GM21390 (cell line): ENCODE measurements around the gene PECR.
"Not testable (repeated sequence)": the region's sequence is repeated elsewhere in the genome, so short reads cannot be mapped to it uniquely, and the experiment has no call there.

ENCODE experiments used
- ATAC-seq: cut with Tn5 transposase; IDR thresholded peaks from one replicate; pipeline ENCODE4 v1.9.1; 2021; ENCODE audit not compliant: unreplicated experiment

Gene PECR

GRCh38 chr2:216031960-216032689 lies 49.5 kb downstream of the PECR start:
- peak; percentile 84 for ATAC-seq

DNA sequence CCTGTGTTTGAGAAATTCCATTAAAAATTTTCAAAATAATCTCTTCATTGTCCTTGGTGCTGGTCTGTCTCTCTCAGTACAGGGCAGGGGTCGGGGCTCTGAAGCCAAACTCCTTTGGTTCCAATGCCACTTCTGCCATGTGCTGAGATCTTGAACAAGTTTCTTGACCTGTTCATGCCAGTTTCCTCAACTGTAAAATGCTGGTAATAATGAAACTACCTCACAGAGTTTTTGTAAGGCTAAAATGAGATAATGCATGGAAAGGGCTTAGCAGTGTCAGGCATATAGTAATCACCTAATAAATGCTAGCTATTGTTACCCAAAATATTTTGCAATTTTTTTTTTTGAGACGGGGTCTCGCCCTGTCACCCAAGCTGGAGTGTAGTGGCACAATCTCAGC lies 51.4 kb downstream of the PECR start:
- ATAC-seq, result no peak

DNA sequence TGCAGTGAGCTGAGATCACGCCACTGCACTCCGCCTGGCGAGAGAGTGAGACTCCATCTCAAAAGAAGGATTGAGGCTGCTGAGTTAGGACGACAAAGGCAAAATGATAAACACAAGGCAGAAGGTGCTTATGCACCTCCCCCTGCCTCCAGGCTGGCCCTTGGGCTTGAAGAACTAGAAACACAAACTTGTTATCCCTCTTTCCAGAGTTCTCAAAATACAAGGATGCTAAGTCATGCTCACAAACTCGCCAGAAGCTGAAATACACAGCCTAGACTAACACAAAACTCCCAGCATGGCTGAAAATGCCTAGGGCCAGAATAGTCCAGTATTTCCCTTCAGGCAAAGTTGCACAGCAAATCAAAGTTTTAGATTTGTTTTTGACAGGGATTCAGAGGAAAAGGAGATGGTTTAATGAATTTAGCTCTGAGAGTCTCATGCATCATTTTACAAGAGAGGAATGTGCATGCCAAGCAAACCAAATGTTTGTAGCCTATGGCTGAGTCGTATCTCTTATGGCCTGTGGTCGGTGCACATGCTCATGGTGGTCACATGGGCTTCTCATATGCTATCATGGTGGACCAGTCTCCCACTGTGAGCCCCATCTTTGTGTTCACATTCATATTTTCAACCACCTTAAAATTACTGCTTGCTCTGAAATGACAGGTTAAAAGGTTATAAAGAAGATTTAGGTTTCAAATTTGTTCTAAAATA lies 52.0 kb downstream of the PECR start:
- ATAC-seq, result no peak

DNA sequence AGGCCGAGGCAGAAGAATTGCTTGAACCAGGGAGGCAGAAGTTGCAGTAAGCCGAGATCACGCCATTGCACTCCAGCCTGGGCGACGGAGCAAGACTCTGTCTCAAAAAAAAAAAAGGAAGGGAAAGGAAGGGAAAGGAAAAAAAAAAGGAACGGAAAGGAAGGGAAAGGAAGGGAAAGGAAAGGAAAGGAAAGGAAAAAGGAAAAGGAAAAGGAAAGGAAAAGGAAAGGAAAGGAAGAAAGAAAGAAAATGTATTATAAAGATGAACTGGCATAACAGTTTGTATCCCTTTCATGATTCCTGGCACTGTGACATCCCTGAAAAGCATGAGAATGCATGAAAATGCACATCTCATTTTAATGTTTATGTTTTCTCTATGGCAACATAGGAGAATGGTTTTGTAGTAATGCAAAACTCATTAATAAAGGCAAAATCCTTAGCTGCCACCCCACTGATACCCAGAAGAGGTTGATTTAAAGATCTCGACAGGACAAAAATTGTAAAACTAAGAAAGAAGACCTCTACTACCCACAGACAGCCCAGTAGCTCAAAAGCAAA lies 56.8 kb downstream of the PECR start:
- ATAC-seq, result no peak

- peak; percentile 87 for ATAC-seq
Observed at GRCh38 chr2:216023055-216023648, 58.5 kb downstream of the PECR start.

DNA sequence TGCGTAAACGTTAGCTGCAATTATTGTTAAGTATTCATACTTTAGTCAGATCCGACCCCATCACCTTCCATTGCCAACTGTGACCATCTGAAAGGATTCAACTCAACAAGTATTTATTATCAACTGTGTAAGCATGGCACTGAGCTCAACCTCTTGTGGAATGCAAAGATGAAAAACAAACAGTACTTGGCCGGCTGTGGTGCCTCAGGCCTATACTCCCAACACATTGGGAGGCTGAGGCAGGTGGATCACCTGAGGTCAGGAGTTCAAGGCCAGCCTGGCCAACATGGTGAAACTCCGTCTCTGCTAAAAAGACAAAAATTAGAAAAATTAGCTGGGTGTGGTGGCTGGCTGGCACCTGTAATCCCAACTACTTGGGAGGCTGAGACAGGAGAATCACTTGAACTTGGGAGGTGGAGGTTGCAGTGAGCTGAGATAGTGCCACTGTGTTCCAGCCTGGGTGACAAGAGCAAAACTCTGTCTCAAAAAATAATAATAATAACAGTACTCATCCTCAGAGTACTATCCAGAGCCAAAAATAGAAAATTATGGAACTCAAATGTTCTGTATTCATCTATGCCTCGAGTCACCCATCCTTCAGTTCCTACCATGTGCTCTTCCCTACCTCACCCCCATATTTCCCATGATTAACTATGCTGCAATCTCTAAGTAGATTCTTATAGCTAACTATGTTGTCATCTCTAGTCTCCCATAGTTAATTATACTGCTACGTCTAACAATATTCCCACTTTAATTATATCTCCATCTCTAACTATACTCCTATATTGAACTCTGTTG lies 59.6 kb downstream of the PECR start:
- no peak for ATAC-seq

GRCh38 chr2:216018709-216019108 lies 62.9 kb downstream of the PECR start:
- no peak for ATAC-seq

DNA sequence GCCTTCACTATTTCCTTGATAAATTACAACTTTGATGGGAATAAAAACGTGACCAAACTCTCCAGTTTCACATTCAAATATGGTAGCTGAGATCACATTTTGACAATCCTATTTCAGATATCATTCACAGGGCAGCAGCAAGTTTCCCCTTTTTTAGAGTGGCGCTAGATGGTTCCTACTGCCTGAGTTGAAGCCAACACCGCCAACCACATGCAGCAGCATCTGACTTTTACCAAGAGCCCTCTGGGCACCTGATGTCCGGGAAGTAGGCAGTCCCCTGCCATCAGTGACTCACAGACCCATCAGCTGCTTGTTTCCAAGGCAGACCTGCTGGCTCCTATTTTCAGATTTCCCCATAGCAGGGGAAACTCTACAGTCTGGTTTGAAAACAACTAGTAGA lies 64.2 kb downstream of the PECR start:
- no peak for ATAC-seq

- no peak for ATAC-seq
Observed at GRCh38 chr2:216016581-216016980, 65.0 kb downstream of the PECR start.

DNA sequence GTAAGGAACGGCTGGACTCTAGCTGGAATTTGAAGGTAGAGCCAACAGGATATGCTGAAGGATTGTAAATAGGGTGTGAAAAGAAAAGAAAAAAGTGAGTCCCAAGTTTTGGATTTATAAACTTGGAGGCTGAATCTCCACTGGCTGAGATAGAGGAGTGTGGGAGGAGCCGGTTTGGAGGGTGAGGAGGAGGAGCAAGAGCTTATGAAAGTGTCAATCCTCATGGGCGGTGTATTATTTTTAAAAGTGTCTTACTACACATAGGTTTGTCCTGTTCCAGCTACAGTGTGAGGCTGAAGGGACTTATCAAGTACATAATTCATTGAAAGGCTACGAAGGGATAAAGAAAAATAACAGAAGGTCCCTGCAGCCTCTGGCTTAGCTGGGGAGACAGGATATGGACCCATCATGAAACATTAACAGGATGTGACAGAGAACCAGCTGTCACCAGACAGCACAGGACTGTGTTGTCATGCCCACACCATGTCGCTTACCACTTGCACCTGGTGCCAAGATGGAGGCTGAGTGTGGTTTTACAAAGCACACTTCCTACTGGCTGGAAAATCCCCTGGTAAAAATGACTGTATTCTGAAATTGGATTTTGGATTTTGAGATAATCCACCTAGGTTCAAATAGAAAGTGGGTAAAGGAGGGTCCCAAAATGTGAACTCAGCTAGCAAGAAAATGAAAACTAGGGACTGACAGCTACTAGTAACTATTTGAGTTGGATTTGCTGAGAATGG lies 65.7 kb downstream of the PECR start:
- peak; percentile 85 for ATAC-seq

- no peak for ATAC-seq
Observed at GRCh38 chr2:216014986-216015385, 66.6 kb downstream of the PECR start.

DNA sequence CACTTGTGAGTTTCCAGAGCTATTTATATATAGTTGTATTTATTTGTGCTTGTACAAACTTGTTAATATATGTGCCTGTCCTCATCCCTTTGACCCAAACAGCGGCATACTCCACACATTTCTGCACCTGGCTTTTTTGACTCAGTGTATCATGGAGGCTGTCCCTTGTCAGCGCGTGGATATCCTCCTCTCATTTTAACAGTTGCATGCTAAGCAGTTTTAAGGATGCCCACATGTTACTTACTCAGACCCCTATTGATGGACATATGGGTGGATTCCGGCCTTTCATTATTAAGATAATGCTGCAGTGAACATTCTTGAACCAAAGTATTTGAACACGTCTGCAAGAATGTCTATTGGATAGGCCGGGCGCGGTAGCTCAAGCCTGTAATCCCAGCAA lies 67.6 kb downstream of the PECR start:
- no peak for ATAC-seq

GRCh38 chr2:216013080-216013909 lies 68.3 kb downstream of the PECR start, which contains the start of gene MREG:
TSS of gene MREG (minus strand) at chr2:216013551. CDS start at chr2:216013327, 224 bp downstream.
- ATAC-seq, result peak; percentile 44

DNA sequence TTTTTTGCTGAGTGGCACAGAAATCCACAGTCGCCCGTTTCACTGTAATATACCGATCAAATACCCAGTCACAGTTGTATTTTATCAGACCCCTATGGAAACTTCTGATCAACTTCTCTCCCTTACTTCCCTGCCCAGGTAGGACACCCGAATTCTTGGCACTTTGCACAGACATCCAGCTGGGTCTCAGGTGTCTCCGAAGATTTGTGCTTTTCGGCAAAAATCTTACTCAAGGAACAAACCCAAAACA lies 68.9 kb downstream of the PECR start:
- no peak for ATAC-seq

DNA sequence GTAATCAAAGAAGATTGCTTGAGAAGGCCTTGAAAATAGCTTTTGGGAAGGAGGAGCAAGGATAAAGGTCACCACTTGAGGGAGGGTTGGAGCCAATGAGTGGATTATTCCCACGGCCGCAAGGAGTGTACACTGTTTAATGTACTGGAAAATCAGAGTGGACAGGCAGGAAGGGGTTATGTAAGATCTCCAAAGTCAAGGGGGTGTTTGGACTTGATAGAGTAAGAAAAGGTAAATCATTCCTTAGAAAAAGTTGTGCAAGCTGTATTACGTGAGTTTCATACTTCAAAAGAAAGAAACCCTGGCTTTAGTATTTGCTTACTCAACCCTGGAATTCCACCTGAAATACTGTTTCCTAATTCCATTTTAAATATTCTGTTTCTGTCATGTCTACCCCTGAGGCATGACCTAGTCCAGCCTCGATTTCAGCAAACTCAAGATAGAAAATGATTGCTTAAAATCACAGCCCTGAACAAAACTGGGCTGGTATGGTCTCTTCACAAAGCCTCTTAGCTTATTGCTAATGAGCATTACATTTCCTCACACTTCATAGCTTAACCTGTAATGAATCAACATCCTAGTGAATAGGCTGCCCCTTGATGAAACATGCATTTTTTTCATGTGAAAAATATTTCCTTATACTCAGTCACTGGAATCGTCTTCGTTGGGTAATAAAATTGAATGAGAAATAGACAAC lies 69.3 kb downstream of the PECR start:
- no peak for ATAC-seq

- ATAC-seq, result not testable (repeated sequence)
Observed at GRCh38 chr2:216009215-216009614, 72.4 kb downstream of the PECR start.

DNA sequence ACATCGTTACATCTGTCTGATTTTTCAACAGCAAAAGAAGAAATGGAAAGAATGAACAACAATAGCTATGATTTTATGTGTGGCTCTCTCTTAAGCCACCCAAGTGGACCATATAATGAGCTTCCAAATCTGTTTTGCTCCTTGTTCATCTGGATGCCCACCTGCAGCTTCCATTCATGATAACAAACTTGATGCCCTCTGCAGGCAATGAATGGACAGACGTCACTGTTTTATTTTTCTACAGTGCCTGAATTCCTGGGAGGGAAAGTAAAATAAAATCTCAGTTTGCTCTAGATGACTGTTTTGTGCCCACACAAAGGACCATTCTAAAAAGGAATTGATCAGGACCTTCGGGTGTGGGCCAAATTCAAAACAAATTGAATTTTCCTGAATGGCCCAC lies 73.2 kb downstream of the PECR start:
- no peak for ATAC-seq

GRCh38 chr2:216006164-216006663 lies 75.4 kb downstream of the PECR start:
- ATAC-seq, result peak; percentile 40

DNA sequence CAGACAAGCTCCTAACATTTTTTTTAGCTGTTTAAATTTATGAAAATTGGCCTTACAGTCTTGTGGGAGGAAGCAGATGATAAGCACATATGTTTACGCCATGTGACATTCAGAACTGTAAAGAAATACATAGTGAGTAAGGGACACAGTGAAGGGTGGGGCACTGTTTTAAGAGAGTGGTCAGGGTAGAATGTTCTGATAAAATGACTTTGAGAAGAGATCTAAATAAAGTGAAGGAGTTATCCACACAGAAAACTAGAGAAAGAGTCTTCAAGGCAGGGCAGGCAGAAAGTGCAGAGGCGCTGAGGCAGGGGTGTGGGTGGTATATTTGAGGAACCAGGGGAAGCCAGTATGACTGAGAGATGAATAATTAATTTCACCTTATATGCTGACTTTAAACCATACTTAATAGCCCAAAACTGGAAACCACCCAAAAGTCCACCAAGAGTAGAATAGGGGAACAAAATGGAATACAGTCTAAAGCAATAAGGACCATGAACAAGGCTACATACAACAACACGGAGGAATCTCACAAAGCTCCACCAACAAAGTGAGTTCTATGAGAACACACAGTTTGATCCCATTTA lies 76.8 kb downstream of the PECR start:
- ATAC-seq, result no peak
